Panc1 (cell line): ENCODE data around the gene PRDM7.

Experiments used
- POLR2AphosphoS5 ChIP-seq: IDR thresholded peaks from 2 replicates; pipeline ENCODE4 v1.6.1; 2012; ENCODE audit warnings: mild to moderate bottlenecking, low read depth, low read length, moderate library complexity
- SIN3A ChIP-seq: IDR thresholded peaks from 2 replicates; pipeline ENCODE4 v1.6.1; 2012; ENCODE audit warnings: low read depth, mild to moderate bottlenecking, low read length, moderate library complexity, borderline replicate concordance; ENCODE audit not compliant: insufficient read depth
- TCF7L2 ChIP-seq: IDR thresholded peaks from 2 replicates; pipeline ENCODE4 v1.6.1; 2011; ENCODE audit warnings: mild to moderate bottlenecking, low read depth, low read length, inconsistent platforms
- TF ChIP-seq, protein P1 (sequence below): fragments of 450-650 bp; IDR thresholded peaks from 2 replicates; pipeline ENCODE4 v1.5.1; 2017; ENCODE audit warnings: mild to moderate bottlenecking
- TF ChIP-seq, protein P2 (sequence below), 2 experiments: IDR thresholded peaks; 2 replicates each; pipeline ENCODE4 v1.6.1; 2011 to 2012; ENCODE audit warnings: low read depth in 2 of 2, control low read depth in 1 of 2, low read length in 1 of 2, mild to moderate bottlenecking in 1 of 2, moderate library complexity in 1 of 2; ENCODE audit not compliant: insufficient read depth in 1 of 2

DNA sequence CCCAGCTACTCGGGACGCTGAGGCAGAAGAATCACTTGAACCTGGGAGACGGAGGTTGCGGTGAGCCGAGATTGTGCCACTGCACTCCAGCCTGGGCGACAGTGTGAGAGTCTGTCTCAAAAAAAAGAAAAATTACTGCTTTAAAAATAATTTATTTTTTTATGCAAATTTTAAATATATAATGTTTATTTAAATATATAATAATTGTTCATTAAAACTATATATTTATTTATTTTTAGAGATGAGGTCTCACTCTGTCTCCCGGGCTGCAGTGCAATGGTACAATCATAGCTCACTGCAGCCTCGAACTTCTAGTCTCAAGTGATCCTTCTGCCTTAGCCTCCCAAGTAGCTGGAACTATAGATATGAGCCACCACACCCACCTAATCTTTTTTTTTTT lies 42.6 kb downstream of the PRDM7 start:
- TF ChIP-seq, protein P1, sequence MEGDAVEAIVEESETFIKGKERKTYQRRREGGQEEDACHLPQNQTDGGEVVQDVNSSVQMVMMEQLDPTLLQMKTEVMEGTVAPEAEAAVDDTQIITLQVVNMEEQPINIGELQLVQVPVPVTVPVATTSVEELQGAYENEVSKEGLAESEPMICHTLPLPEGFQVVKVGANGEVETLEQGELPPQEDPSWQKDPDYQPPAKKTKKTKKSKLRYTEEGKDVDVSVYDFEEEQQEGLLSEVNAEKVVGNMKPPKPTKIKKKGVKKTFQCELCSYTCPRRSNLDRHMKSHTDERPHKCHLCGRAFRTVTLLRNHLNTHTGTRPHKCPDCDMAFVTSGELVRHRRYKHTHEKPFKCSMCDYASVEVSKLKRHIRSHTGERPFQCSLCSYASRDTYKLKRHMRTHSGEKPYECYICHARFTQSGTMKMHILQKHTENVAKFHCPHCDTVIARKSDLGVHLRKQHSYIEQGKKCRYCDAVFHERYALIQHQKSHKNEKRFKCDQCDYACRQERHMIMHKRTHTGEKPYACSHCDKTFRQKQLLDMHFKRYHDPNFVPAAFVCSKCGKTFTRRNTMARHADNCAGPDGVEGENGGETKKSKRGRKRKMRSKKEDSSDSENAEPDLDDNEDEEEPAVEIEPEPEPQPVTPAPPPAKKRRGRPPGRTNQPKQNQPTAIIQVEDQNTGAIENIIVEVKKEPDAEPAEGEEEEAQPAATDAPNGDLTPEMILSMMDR: no peak
- TF ChIP-seq, protein P2, sequence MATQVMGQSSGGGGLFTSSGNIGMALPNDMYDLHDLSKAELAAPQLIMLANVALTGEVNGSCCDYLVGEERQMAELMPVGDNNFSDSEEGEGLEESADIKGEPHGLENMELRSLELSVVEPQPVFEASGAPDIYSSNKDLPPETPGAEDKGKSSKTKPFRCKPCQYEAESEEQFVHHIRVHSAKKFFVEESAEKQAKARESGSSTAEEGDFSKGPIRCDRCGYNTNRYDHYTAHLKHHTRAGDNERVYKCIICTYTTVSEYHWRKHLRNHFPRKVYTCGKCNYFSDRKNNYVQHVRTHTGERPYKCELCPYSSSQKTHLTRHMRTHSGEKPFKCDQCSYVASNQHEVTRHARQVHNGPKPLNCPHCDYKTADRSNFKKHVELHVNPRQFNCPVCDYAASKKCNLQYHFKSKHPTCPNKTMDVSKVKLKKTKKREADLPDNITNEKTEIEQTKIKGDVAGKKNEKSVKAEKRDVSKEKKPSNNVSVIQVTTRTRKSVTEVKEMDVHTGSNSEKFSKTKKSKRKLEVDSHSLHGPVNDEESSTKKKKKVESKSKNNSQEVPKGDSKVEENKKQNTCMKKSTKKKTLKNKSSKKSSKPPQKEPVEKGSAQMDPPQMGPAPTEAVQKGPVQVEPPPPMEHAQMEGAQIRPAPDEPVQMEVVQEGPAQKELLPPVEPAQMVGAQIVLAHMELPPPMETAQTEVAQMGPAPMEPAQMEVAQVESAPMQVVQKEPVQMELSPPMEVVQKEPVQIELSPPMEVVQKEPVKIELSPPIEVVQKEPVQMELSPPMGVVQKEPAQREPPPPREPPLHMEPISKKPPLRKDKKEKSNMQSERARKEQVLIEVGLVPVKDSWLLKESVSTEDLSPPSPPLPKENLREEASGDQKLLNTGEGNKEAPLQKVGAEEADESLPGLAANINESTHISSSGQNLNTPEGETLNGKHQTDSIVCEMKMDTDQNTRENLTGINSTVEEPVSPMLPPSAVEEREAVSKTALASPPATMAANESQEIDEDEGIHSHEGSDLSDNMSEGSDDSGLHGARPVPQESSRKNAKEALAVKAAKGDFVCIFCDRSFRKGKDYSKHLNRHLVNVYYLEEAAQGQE (IDR thresholded peaks at IDR 0.05; ENCODE audit: insufficient read depth in 1 of 2, low read depth in 2 of 2, low read length in 1 of 2): no peak
- no peak for TF ChIP-seq POLR2AphosphoS5
- TF ChIP-seq TCF7L2: no peak
- TF ChIP-seq SIN3A: no peak
